GM12891 (cell line): ENCODE data around the gene CCDC87.

Experiments
- POLR2A ChIP-seq: IDR thresholded peaks from 2 replicates; pipeline ENCODE4 v1.6.1; 2011; ENCODE audit warnings: low read depth, low read length, control low read depth
- POLR2AphosphoS5 ChIP-seq: IDR thresholded peaks from 2 replicates; pipeline ENCODE4 v1.6.1; 2011; ENCODE audit warnings: low read depth, low read length, control low read depth
- SPI1 ChIP-seq: IDR thresholded peaks from 2 replicates; pipeline ENCODE4 v1.6.1; 2011; ENCODE audit warnings: low read depth, low read length, control low read depth
- TAF1 ChIP-seq: IDR thresholded peaks from 2 replicates; pipeline ENCODE4 v1.6.1; 2011; ENCODE audit warnings: low read depth, low read length, control low read depth

DNA sequence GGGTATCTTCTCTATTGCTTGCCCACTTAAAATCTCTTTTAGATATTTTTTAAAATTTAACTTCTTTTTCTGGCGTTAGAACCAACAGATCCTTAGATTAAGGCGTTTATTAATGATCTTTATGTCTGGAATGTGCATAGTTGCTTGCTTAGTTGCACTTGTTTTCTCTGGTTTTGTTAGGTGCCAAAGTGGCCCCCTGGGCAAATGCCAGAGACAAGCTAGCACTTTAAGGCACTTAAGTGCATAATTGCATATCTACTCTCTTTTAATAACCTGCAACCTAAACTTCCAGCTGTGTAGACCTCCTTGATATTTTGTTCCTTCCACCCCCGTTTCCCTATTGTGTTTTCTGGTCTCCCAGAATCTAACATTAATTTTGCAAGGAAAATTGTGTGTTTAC, 49.0 kb upstream of the CCDC87 start:
- TF ChIP-seq POLR2A (no peak), POLR2AphosphoS5 (no peak), TAF1 (no peak), SPI1 (no peak)
